ENCODE measurements around the gene KIAA2012.

Gene KIAA2012

DNA sequence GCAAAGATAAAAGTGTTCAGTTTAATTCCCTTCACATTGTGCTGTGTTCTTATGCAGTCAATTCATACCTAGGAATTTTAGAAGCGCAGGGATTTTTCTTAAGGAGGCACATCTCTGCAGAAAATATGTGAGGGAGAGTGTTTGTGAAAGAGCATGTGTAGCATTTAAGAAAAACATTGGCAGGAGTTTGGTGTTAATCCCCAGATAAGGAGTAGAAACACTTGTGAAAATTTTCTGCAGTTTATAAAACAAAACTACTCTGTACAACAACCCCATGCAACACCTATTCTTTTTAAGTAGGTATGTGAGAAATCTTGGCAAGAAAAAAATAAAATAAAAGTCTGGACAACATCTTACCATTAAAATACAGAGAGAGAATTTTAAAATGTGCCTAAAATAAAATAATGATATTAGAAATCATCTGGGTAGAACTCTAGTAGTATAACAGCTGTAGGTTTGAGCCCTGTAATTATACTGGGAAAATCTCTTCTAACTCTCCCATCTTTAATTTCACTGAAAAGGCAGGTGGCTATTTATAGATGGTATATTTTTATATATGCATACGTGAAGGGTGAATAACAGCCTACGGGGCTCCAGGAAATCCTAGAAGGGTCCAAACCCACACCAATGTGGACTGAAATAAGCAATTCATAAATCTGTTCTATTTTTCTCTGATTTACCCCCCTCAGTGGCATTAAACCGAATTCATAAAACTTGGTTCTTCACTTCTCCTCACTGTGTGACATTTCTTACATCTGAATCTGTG, 32.8 kb upstream of the KIAA2012 start:
- TF ChIP-seq, protein P1, sequence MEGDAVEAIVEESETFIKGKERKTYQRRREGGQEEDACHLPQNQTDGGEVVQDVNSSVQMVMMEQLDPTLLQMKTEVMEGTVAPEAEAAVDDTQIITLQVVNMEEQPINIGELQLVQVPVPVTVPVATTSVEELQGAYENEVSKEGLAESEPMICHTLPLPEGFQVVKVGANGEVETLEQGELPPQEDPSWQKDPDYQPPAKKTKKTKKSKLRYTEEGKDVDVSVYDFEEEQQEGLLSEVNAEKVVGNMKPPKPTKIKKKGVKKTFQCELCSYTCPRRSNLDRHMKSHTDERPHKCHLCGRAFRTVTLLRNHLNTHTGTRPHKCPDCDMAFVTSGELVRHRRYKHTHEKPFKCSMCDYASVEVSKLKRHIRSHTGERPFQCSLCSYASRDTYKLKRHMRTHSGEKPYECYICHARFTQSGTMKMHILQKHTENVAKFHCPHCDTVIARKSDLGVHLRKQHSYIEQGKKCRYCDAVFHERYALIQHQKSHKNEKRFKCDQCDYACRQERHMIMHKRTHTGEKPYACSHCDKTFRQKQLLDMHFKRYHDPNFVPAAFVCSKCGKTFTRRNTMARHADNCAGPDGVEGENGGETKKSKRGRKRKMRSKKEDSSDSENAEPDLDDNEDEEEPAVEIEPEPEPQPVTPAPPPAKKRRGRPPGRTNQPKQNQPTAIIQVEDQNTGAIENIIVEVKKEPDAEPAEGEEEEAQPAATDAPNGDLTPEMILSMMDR (IDR thresholded peaks at IDR 0.05; ENCODE audit: control insufficient read depth, insufficient read depth, low read depth, low read length, missing control alignments) = no peak
- no peak for DNase-seq (ENCODE audit: low read depth)
- no peak overlapping the region for H3K4me3 ChIP-seq (ENCODE audit: control insufficient read depth, low read depth, low read length)

DNA sequence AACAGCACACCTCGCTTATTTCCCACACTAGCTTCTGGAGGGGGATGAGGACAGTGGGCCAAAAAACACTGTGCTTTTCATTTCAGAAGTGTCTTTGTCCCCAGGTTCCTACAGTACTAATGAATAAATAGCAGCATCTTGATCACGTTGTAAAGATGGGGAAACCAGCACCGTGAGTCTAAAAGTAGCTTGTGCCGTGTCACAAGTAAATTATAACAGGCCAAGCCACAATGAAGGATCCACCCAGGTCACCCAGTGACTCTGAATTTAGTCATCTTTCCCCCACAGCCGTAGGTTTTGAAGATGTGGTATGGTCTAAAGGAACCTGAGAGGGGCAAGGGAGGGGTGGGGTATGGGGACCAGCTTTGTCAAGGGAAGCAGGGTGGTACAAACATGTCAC, 30.6 kb upstream of the KIAA2012 start:
- H3K4me3 ChIP-seq (ENCODE audit: control insufficient read depth, low read depth, low read length) = no peak overlapping the region
- no peak for DNase-seq (ENCODE audit: low read depth)
- TF ChIP-seq, protein P1 (IDR thresholded peaks at IDR 0.05; ENCODE audit: control insufficient read depth, insufficient read depth, low read depth, low read length, missing control alignments) = no peak

DNA sequence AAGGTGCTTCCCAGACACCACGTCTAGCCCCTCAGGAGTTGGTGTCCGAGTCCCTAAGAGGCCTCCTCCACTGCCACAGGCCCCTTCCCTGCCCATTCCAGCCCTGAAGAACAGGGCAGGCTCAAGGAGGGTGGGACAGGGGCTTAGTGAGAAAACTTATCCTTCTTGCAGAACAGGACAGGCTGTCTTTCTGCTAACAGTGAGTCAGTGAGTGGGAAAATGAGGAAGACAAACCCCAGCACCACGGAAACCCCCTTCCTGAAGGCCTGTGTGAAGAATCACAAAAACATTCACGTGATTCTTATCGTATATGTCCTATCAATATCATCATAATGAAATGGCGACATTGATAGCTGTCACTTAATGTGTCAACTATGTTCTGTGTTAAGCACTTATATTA, 29.6 kb upstream of the KIAA2012 start:
- H3K4me3 ChIP-seq (ENCODE audit: control insufficient read depth, low read depth, low read length) = no peak overlapping the region
- no peak for DNase-seq (ENCODE audit: low read depth)
- TF ChIP-seq, protein P1 (IDR thresholded peaks at IDR 0.05; ENCODE audit: control insufficient read depth, insufficient read depth, low read depth, low read length, missing control alignments) = no peak

DNA sequence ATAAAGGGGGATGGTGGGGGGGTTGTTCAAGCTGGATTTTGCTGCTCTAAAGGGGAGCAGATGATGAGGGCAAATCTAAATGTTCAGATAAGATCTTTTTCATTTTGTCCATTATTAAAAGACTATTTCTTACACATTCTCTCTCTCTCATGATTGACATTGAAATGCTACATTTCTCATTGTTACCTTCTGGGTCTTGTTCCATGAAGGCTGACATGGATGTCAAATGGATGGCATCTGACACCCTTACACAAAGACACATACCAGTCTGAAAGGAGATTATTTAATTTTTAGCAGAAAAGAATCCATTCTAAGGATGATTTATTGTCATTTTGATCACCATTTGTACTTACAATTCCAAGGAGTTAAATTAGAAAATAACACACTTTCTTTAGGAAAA, 28.3 kb upstream of the KIAA2012 start:
- no peak for DNase-seq (ENCODE audit: low read depth)
- no peak overlapping the region for H3K4me3 ChIP-seq (ENCODE audit: control insufficient read depth, low read depth, low read length)
- TF ChIP-seq, protein P1 (IDR thresholded peaks at IDR 0.05; ENCODE audit: control insufficient read depth, insufficient read depth, low read depth, low read length, missing control alignments) = no peak

DNA sequence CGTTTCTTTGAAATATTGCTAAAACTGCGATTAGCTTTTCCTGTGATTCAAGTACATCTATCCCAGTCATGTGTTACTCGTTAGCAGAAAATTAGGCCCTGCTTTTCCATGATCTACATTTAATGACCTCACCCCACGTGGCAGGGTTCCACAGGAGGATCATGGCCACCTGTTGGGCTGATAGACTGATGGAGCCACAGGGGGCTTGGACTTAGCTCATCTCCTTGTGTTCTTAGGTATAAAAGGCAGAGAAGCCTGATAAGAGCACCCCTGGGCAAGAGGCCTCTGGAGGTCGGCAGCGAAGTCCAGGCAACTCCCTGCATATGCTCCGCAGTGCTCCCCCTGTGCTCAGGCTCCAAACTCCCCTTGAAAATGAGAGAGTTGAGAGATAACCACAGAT, 26.5 kb upstream of the KIAA2012 start:
- TF ChIP-seq, protein P1 (IDR thresholded peaks at IDR 0.05; ENCODE audit: control insufficient read depth, insufficient read depth, low read depth, low read length, missing control alignments) = no peak
- no peak for DNase-seq (ENCODE audit: low read depth)
- H3K4me3 ChIP-seq (ENCODE audit: control insufficient read depth, low read depth, low read length) = no peak overlapping the region

DNA sequence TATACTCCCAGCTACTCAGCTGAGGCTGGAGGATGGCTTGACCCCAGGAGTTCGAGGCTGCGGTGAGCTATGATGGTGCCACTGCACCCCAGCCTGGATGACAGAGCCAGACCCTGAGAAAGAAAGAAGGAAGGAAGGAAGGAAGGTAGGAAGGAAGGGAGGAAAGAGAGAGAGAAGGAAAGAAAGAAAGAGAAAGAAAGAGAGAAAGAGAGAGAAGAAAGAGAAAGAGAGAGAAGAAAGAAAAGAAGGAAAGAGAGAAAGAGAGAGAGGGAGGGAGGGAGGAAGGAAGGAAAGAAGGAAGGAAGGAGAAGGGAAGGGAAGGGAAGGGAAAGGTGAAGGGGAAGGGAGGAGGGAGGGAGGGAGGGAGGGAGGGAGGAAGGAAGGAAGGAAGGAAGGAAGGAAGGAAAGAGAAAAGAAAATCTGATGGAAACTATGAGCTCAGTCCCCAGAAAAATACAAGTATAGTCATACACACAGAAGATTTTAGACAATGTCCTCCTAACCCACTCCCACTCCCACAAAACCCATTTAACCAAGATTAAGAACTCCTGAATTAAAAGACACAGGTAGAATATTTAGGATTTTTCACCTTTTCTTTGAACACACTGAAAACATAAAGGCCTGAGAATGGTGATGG, 23.8 kb upstream of the KIAA2012 start:
- TF ChIP-seq, protein P1 (IDR thresholded peaks at IDR 0.05; ENCODE audit: control insufficient read depth, insufficient read depth, low read depth, low read length, missing control alignments) = no peak
- no peak overlapping the region for H3K4me3 ChIP-seq (ENCODE audit: control insufficient read depth, low read depth, low read length)
- DNase-seq (ENCODE audit: low read depth) = no peak
